Measurements from ENCODE around the gene LCMT1. TPM values are rescaled to one million over a fixed set of nuclear protein-coding genes. Genes with fewer than 3 reads are reported as not detected.

Gene LCMT1
- total and polyA plus RNA-seq, 2 of the 13 experiments (the other 11 are each of a cell fraction or from before 2014, with no cell fraction given), result 41.2 to 48.7 TPM

DNA sequence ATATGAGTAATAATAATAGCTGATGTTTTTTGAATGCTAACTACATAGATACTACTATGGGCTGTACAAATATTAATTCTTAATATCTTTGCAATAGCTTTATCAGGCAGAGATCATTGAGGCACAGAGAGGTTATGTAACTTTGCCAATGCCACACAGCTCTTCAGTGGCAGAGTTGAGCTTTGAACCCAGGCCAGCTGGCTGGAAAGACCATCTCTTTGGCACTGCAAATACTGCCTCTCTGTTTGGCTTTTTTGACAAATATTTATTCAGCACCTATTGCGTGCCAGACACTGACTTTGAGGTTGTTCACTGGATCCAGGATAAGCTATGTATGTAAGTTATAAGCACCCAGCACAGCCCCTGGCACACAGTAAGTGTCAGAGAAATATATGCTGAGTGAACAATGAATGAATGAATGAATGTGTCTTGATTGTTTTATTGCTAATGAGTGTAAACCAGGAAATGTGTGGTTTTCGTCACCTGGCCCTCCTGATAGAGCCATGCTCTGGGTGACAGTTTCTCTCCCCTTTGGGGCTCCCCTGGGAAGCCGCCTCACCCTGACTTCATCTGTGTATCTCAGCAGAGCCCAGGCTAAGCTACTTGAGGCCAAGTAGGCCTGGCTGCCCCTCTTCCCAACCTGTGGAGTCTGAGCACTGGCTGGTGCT is 107.7 kb downstream of the LCMT1 start (continued):
- TF ChIP-seq, protein P1, sequence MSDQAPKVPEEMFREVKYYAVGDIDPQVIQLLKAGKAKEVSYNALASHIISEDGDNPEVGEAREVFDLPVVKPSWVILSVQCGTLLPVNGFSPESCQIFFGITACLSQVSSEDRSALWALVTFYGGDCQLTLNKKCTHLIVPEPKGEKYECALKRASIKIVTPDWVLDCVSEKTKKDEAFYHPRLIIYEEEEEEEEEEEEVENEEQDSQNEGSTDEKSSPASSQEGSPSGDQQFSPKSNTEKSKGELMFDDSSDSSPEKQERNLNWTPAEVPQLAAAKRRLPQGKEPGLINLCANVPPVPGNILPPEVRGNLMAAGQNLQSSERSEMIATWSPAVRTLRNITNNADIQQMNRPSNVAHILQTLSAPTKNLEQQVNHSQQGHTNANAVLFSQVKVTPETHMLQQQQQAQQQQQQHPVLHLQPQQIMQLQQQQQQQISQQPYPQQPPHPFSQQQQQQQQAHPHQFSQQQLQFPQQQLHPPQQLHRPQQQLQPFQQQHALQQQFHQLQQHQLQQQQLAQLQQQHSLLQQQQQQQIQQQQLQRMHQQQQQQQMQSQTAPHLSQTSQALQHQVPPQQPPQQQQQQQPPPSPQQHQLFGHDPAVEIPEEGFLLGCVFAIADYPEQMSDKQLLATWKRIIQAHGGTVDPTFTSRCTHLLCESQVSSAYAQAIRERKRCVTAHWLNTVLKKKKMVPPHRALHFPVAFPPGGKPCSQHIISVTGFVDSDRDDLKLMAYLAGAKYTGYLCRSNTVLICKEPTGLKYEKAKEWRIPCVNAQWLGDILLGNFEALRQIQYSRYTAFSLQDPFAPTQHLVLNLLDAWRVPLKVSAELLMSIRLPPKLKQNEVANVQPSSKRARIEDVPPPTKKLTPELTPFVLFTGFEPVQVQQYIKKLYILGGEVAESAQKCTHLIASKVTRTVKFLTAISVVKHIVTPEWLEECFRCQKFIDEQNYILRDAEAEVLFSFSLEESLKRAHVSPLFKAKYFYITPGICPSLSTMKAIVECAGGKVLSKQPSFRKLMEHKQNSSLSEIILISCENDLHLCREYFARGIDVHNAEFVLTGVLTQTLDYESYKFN (CRISPR knock-in tag; conservative IDR thresholded peaks at IDR 0.05), result peak; percentile 36
- TF ChIP-seq ATRX (CRISPR knock-in tag; IDR thresholded peaks at IDR 0.05; ENCODE audit: borderline replicate concordance) (no peak), MXI1 (IDR thresholded peaks at IDR 0.05; ENCODE audit: borderline replicate concordance, low read depth, low read length) (no peak), EEA1 (CRISPR knock-in tag; IDR thresholded peaks at IDR 0.05; ENCODE audit: borderline replicate concordance) (no peak), SIN3B (IDR thresholded peaks at IDR 0.05; ENCODE audit: low read length) (no peak), ZNF501 (CRISPR knock-in tag; IDR thresholded peaks at IDR 0.05) (no peak), FOSL1 (CRISPR knock-in tag; IDR thresholded peaks at IDR 0.05; ENCODE audit: borderline replicate concordance) (no peak), ZNF30 (CRISPR knock-in tag; IDR thresholded peaks at IDR 0.05) (no peak), FOXA1 (IDR thresholded peaks at IDR 0.05) (no peak), FOXA1 (CRISPR knock-in tag; IDR thresholded peaks at IDR 0.05) (0 out of 2 replicates have a peak, but pooled peaks have one; percentile 10), ZNF101 (CRISPR knock-in tag; IDR thresholded peaks at IDR 0.05; ENCODE audit: borderline replicate concordance, low read depth) (no peak), ZNF768 (CRISPR knock-in tag; IDR thresholded peaks at IDR 0.05) (peak; percentile 95; the same call in 1 of the 2 replicates), ZMYM2 (CRISPR knock-in tag; IDR thresholded peaks at IDR 0.05) (0 out of 2 replicates have a peak, but pooled peaks have one; percentile 52), HDAC2 (CRISPR knock-in tag; IDR thresholded peaks at IDR 0.05) (0 out of 2 replicates have a peak, but pooled peaks have one; percentile 32), TEAD3 (CRISPR knock-in tag; optimal IDR thresholded peaks at IDR 0.05; ENCODE audit: borderline replicate concordance) (peak; percentile 34)
- TF ChIP-seq, protein P2, sequence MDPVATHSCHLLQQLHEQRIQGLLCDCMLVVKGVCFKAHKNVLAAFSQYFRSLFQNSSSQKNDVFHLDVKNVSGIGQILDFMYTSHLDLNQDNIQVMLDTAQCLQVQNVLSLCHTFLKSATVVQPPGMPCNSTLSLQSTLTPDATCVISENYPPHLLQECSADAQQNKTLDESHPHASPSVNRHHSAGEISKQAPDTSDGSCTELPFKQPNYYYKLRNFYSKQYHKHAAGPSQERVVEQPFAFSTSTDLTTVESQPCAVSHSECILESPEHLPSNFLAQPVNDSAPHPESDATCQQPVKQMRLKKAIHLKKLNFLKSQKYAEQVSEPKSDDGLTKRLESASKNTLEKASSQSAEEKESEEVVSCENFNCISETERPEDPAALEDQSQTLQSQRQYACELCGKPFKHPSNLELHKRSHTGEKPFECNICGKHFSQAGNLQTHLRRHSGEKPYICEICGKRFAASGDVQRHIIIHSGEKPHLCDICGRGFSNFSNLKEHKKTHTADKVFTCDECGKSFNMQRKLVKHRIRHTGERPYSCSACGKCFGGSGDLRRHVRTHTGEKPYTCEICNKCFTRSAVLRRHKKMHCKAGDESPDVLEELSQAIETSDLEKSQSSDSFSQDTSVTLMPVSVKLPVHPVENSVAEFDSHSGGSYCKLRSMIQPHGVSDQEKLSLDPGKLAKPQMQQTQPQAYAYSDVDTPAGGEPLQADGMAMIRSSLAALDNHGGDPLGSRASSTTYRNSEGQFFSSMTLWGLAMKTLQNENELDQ (CRISPR knock-in tag; IDR thresholded peaks at IDR 0.05; ENCODE audit: borderline replicate concordance), result no peak
- TF ChIP-seq, protein P3, sequence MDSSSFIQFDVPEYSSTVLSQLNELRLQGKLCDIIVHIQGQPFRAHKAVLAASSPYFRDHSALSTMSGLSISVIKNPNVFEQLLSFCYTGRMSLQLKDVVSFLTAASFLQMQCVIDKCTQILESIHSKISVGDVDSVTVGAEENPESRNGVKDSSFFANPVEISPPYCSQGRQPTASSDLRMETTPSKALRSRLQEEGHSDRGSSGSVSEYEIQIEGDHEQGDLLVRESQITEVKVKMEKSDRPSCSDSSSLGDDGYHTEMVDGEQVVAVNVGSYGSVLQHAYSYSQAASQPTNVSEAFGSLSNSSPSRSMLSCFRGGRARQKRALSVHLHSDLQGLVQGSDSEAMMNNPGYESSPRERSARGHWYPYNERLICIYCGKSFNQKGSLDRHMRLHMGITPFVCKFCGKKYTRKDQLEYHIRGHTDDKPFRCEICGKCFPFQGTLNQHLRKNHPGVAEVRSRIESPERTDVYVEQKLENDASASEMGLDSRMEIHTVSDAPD (CRISPR knock-in tag; IDR thresholded peaks at IDR 0.05), result peak; percentile 96
- TF ChIP-seq, protein P4, sequence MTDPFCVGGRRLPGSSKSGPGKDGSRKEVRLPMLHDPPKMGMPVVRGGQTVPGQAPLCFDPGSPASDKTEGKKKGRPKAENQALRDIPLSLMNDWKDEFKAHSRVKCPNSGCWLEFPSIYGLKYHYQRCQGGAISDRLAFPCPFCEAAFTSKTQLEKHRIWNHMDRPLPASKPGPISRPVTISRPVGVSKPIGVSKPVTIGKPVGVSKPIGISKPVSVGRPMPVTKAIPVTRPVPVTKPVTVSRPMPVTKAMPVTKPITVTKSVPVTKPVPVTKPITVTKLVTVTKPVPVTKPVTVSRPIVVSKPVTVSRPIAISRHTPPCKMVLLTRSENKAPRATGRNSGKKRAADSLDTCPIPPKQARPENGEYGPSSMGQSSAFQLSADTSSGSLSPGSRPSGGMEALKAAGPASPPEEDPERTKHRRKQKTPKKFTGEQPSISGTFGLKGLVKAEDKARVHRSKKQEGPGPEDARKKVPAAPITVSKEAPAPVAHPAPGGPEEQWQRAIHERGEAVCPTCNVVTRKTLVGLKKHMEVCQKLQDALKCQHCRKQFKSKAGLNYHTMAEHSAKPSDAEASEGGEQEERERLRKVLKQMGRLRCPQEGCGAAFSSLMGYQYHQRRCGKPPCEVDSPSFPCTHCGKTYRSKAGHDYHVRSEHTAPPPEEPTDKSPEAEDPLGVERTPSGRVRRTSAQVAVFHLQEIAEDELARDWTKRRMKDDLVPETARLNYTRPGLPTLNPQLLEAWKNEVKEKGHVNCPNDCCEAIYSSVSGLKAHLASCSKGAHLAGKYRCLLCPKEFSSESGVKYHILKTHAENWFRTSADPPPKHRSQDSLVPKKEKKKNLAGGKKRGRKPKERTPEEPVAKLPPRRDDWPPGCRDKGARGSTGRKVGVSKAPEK (CRISPR knock-in tag; IDR thresholded peaks at IDR 0.05; ENCODE audit: borderline replicate concordance), result no peak
